HG03342 (cell line): Measurements from ENCODE around the gene VPS11.
A peak's percentile ranks its signal among the peaks of the same experiment; 100 is the strongest.
"Not testable (repeated sequence)": the region's sequence is repeated elsewhere in the genome, so short reads cannot be mapped to it uniquely, and the experiment has no call there.

Source experiments
- ATAC-seq: cut with Tn5 transposase; IDR thresholded peaks from one replicate; pipeline ENCODE4 v1.9.1; 2021; ENCODE audit warnings: mild to moderate bottlenecking, moderate library complexity; ENCODE audit not compliant: unreplicated experiment

Gene VPS11

GRCh38 chr11:119067371-119068222 lies at the start of gene VPS11:
Gene VPS11 (plus strand): TSS chr11:119067818. CDS start chr11:119067824, 6 bp downstream.
- peak; percentile 91 for ATAC-seq

GRCh38 chr11:119018074-119018938 lies 49.3 kb upstream of the VPS11 start, which contains the start of the genes RPS25 and TRAPPC4:
Gene RPS25 (minus strand): TSS chr11:119018343. CDS start chr11:119018284, 59 bp downstream.
Gene TRAPPC4 (plus strand): TSS chr11:119018766. CDS start chr11:119018796, 30 bp downstream.
- ATAC-seq: peak; percentile 79

GRCh38 chr11:119019996-119020395 lies 47.6 kb upstream of the VPS11 start:
- no peak for ATAC-seq

- ATAC-seq: no peak
Observed at GRCh38 chr11:119021631-119022030, 46.0 kb upstream of the VPS11 start.

- ATAC-seq: no peak
Observed at GRCh38 chr11:119023741-119024140, 43.9 kb upstream of the VPS11 start.

- ATAC-seq: no peak
Observed at GRCh38 chr11:119024430-119025098, 43.1 kb upstream of the VPS11 start.

- ATAC-seq: no peak
Observed at GRCh38 chr11:119025099-119025473, 42.5 kb upstream of the VPS11 start.

GRCh38 chr11:119025541-119025940 lies 42.1 kb upstream of the VPS11 start:
- ATAC-seq: no peak

- ATAC-seq: no peak
Observed at GRCh38 chr11:119025978-119026766, 41.4 kb upstream of the VPS11 start.

- no peak for ATAC-seq
Observed at GRCh38 chr11:119026970-119027369, 40.6 kb upstream of the VPS11 start.

GRCh38 chr11:119027561-119028345 lies 39.9 kb upstream of the VPS11 start:
- ATAC-seq: no peak

- no peak for ATAC-seq
Observed at GRCh38 chr11:119028346-119029068, 39.1 kb upstream of the VPS11 start.

- ATAC-seq: no peak
Observed at GRCh38 chr11:119029069-119029339, 38.6 kb upstream of the VPS11 start.

GRCh38 chr11:119029340-119030028 lies 38.1 kb upstream of the VPS11 start:
- peak; percentile 13 for ATAC-seq

- peak; percentile 23 for ATAC-seq
Observed at GRCh38 chr11:119030029-119030328, 37.6 kb upstream of the VPS11 start.

GRCh38 chr11:119030329-119031047 lies 37.1 kb upstream of the VPS11 start, which contains the start of gene SLC37A4:
Gene SLC37A4 (minus strand): TSS chr11:119030877.
- peak; percentile 85 for ATAC-seq

GRCh38 chr11:119031912-119032280 lies 35.7 kb upstream of the VPS11 start:
- ATAC-seq: no peak

- ATAC-seq: not testable (repeated sequence)
Observed at GRCh38 chr11:119033421-119033820, 34.2 kb upstream of the VPS11 start.
